Occipital lobe (tissue), 2 donors: Measurements from ENCODE around the gene CD177. TPM values are rescaled to one million over a fixed set of nuclear protein-coding genes. Genes with fewer than 3 reads are reported as not detected.
"Not testable (repeated sequence)": the region's sequence is repeated elsewhere in the genome, so short reads cannot be mapped to it uniquely, and the experiment has no call there.

Experiments
- DNase-seq: peaks from one replicate; lab custom pipeline; 2025; lab: John Stamatoyannopoulos, UW
- total RNA-seq: library from RNA; depleted of rRNA; stranded (reverse); fragments of >200 nt; gene quantifications from one replicate; pipeline ENCODE4 v1.2.3, GENCODE V29; 2014

Gene CD177
- total RNA-seq, 1 donor from 2014 or later, result 2.3 TPM

DNA sequence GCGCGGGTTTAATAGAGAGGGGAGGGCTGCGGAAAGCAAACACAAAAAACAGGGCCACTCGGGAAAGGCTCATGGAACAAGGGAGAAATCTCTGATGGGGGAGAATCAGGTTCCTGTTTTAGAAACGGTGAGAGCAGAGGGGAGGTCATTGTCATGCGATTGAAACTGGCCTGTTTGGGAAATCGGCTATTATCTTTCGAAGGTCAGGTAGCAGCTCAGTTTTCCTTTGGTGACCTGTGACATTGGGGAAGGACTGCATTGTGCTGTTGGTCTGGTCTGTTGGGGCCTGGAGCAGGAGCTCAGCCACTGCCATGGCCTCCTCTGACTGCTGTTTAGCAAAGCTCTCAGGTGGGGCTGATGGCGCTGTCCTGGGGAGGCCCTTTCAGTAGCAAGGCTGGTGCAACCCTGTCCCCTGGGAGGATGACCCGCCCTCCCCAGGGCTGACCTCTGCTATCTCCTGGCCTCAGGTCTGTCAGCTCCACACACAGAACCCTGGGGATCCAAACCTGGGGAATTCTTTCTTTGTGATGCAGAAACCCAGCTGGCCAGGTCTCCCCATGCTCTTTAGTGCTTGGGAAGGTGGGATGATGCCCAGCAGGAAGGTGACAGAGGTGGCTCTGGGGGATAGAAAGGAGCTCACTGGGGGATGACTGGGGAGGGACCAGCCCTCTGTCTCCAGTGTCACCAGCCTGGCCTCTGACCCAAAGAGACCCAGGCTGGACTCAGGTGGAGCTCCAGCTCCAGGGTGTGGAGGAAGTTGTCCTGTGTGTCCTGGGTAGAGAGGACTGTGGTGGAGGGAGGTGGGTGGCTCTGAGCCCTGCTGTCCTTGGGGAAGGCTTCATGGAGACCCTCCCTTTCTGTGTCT lies 21.2 kb upstream of the CD177 start:
- DNase-seq, result no peak

DNA sequence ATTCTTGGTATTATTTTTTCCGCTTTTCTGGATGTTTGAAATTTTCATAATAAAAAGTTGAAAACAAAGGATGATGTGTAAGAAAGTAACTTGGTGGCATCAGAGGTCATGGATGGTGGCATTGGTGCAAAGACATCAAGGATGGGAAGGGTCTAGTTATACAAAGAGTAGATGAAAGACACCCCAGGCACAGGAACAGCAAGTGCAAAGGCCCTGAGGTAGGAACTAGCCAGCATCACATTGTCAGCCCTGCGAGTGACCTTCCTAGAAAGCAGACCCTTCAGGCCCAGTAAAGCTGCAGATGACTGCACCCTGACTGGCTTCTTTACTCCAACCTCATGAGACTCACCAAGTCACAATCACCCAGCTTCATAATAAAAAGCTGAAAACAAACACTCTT lies 17.0 kb upstream of the CD177 start:
- DNase-seq, result not testable (repeated sequence)

DNA sequence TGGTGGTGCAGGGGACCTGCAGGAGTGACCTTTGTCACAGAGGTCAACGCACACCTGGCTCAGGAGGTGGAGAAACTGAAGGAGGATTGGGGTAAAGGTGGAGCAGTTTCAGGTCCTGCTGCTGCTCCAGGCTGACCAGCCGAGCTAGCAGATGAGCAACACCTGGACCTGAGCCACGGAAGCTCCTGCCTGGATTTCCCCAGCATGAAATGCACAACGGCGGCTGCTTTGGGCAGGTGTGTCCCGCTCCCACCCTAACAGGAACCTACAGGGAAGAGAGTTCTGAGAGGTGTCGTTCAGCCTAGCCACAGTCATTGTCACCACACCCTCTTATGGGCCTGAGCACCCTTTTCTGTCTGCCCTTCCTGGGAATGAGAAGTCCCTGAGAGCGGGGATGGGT lies 15.7 kb upstream of the CD177 start:
- DNase-seq, result no peak

DNA sequence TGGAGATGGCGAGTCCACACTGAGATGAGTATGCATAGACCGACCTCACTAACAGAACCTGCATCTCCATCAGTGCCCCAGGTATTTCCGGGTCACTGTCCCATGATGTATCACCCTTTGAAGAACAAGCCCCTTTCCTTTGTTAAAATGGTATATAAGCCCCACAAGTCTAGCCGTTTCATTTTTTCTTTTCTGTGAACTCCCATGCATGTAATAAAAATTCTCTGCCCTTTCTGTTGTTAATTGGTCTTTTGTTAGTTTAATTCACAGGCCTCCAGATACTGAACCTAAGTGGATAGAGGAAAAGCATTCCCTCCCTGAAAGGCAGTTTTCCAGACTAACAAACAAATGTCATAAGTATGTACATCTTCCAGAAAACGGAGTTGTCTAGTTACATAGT lies 15.0 kb upstream of the CD177 start:
- no peak for DNase-seq

DNA sequence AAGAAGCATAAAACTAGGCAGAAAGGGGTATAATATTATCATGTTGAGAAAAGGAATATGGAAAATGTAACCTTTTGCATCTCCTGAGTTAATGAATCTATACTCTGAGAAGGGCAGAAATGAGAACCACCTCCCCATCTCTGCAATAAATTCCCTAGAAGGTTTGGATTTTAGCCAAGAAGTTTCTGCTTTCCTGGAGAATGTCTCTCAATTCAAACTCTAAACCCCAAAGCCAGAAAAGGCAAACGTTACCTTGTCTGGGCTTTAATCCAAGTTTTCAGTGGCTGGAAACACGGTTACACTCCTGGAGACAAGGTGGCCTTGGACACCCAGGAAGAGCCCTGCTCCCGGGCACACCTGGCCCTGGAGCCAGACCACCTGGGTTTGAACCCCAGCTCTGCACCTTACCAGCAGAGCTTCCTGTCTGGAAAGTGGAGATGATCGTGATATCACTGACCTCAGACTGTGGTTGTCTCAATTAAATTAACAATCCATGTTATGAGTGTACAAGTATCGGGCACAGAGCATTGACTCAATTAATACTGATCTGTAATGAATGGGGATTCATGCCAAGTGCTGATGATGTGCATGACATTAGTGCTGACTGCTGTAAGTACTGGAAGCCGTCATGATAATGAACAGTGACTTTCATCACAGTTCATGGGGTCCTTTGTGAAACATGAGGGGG lies 14.1 kb upstream of the CD177 start:
- not testable (repeated sequence) for DNase-seq

DNA sequence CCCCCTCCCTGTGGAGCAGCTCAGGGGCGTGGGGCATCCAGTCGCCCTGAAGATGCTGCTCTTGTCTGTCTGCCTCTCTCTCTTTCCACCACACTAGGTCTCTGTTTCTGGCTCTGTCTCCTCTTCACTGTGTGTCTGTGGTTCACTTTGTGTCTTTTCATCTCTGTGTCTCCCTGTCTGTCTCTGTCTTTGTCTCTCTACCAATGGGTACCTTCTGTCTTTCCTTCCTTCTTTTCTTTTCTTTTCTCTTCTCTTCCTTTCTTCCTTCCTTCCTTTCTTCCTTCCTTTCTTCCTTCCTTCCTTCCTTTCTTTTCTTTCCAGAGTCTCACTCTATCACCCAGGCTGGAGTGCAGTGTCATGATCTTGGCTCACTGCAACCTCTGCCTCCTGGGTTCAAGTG lies 13.4 kb upstream of the CD177 start:
- not testable (repeated sequence) for DNase-seq

DNA sequence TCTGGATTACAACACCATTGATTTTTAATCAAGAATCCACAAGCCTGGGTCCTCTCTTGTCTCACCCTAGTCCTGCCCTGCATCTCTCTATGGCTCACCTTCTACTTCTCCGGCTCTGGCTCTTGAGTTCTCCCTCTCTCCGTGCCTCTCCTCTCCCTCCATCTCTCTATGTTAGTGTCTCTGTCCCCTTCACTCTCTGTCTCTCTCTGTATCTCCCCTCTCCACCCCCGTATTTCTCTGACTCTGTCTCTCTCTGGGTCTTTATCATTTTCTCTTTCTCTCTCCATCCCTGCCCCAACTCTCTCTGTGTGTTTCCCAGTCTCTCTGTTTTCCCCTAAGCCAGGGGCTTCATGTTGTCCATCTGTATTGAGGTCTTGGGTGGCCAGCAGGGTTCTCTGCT lies 12.4 kb upstream of the CD177 start:
- not testable (repeated sequence) for DNase-seq

DNA sequence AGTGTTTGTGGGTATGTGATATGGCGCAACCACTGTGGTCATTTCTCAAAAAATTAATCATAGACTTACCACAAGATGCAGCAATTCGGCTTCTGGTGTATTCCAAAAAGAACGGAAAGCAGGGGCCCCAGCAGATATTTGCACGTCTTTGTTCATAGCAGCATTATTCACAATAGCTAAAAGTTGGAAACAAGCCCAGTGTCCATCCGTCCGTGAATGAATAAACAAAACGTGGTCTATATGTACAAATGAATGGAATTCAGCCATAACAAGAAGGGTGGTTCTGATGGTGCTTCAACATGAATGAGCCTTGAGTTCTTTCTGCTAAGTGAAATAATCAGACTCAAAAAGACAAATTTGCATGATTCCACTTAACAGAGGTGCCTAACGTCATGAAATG lies 11.4 kb upstream of the CD177 start:
- DNase-seq, result not testable (repeated sequence)

DNA sequence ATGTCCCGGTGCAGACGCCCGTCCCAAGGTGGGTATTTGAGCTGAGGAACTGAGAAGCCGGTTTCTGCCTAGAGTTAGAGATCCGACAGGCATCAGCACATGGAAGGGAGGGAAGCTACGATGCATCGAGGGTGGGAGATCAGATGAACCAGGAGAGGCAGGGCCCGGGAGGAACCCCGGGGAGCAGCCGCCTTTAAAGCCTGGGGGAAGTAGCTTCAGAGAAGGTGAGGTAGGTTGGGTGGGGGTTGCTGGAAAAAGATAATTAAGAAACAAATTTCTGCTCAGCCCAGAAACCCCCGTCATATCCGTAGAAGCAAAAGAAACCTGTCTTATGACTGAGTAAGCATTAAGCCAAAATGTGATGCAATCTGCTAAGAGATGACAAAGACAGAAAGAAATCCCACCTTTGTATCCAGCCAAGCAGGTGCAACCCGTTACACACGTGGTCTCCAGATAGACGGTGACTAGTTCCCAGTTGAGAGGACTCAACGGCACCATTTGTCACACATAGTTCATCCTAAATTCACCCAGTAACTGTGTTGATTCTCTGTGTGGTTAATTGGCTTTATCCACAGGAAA lies 9.1 kb upstream of the CD177 start:
- DNase-seq, result not testable (repeated sequence)

DNA sequence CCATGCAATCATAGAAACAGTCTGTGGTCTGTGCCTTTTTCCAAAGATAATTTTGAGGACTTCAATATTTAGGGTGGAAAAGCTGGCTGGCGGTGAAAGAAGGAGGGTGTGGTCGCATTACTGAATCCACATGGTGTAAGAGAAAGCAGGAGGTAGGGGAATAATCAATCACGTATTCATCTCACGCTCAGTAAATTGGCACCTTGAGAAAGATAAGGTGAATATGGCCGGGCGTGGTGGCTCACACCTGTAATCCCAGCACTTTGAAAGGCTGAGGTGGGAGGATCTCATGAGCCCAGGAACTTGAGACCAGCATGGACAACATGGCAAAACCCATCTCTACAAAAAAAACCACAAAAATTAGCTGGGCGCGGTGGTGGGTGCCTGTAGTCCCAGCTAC lies 3.7 kb upstream of the CD177 start:
- not testable (repeated sequence) for DNase-seq

DNA sequence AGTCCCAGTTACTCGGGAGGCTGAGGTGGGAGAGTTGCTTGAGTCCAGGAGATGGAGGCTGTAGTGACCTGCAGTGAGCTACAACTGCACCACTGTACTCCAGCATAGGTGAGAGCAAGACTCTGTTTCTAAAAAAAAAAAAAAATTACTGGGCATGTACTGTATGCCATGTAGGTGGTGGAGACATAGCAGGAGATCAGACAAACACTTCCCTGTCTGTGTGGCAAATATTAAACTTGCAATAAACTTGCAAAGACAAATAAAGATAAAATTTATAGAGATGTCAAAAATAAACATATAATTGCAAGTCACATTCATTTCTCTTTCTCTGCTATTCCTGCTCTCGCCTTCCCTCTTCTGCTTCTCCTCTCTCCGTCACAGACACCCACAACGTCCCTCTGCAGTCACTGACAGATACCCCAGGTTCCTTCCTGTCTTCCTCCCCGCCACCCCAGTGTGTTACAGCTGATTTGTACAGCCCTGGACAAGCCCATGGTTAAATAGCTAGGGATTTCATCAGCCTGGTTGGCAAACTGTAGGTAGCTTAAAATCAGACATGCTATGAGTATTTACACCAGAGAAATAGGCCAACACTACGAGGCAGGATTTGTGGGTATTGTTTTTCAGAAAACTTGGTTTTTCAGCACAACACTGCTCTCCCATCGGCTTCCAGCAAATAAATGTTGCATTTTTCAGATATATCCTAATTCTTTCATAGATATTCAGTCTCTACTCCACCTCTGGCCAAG lies 1.3 kb upstream of the CD177 start:
- no peak for DNase-seq

DNA sequence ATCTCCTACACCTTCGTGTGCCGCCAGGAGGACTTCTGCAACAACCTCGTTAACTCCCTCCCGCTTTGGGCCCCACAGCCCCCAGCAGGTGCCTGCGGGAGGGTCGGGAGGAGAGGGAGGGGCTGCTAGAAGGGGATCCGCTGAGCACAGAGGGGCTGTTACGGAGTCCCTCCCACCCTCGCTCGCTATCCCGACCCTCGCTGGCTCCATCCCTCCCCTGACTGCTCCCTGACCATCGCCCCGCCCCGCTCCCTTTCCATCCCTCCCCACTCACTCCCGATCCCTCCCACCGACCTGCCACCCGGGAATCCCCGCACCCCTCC lies 780 bp downstream of the CD177 start:
- DNase-seq, result no peak

DNA sequence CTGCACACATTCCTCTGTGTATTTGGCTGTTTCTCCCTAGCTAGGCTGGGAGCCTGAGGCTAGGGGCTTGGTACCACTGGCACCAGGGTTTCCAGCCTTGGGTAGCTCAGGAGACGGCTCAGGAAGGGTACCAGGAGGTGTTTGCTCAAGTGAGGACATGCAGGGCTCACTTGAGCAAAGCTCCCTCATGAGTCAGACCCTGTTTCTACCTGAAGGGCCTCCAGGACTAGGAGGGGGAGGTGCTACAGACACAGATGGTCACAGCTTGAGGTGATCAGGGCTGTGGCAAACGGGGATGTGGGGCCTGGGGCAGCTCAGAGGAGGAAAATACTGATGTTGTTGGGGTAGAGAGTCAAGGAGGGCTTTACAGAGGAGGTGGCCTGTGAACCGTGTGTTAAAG lies 3.3 kb downstream of the CD177 start:
- DNase-seq, result not testable (repeated sequence)

DNA sequence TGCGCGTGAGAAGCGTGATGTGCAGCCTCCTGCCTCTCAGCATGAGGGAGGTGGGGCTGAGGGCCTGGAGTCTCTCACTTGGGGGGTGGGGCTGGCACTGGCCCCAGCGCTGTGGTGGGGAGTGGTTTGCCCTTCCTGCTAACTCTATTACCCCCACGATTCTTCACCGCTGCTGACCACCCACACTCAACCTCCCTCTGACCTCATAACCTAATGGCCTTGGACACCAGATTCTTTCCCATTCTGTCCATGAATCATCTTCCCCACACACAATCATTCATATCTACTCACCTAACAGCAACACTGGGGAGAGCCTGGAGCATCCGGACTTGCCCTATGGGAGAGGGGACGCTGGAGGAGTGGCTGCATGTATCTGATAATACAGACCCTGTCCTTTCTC lies 8.7 kb downstream of the CD177 start:
- DNase-seq, result no peak

DNA sequence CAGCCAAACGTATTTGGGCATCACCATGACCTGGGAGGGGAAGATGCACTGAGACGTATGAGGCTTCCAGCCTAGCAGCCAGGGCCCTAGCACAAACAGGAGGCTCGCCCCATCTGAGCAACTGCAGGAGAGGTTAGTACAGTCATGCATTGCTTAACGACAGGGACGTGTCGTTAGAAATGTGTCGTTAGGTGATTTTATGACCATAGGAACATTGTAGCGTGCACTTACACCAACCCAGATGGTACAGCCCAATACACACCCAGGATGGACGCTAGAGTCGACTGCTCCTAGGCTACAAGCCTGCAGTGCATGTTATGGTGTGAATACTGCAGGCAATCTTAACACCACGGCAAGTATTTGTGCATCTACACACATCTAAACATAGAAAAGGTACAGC lies 9.3 kb downstream of the CD177 start:
- no peak for DNase-seq

DNA sequence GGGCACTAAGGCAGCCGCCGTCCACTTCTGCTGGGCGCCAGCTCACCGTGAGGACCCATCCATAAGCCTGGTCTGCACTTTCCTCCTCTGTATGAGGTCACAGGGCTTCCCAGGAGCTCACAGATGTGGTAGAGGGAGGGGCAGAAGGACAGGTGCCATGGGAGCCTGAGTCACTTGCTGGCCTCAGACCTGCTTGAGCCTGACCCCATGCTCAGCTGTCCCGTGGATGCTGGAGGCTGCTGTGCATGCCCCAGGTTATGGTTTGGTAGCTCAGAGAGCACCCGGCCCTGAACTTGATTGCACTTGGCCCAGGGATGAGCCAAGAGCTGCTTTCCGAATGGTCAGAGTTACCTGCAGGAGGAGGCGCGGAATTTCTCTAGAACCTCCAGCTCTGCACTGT lies 12.2 kb downstream of the CD177 start:
- DNase-seq, result not testable (repeated sequence)

DNA sequence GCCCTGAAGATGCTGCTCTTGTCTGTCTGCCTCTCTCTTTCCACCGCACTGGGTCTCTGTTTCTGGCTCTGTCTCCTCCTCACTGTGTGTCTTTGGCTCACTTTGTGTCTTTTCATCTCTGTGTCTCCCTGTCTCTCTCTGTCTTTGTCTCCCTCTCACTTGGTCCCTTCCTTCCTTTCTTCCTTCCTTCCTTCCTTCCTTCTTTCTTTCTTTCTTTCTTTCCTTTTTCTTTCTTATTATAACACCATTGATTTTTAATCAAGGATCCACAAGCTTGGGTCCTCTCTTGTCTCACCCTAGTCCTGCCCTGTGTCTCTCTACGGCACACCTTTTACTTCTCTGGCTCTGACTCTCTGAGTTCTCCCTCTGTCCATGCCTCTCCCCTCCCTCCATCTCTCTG lies 14.3 kb downstream of the CD177 start:
- no peak for DNase-seq

DNA sequence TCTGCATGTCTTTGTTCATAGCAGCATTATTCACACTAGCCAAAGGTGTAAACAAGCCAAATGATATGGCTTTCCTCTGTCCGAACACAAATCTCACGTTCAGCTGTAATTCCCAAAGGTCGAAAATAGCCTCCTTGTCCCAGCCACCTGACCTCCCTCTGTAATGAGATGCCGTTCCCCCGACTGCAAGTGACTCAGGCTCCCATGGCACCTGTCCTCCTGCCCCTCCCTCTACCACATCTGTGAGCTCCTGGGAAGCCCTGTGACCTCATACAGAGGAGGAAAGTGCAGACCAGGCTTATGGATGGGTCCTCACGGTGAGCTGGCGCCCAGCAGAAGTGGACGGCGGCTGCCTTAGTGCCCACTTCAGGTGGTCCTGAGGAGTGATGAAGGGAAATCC lies 15.4 kb downstream of the CD177 start:
- not testable (repeated sequence) for DNase-seq

DNA sequence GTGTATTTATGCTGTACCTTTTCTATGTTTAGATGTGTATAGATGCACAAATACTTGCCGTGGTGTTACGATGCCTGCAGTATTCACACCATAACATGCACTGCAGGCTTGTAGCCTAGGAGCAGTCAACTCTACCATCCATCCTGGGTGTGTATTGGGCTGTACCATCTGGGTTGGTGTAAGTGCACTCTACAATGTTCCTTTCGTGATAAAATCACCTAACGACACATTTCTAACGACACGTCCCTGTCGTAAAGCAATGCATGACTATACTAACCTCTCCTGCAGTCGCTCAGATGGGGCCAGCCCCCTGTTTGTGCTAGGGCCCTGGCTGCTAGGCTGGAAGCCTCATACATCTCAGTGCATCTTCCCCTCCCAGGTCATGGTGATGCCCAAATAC lies 18.4 kb downstream of the CD177 start:
- no peak for DNase-seq

DNA sequence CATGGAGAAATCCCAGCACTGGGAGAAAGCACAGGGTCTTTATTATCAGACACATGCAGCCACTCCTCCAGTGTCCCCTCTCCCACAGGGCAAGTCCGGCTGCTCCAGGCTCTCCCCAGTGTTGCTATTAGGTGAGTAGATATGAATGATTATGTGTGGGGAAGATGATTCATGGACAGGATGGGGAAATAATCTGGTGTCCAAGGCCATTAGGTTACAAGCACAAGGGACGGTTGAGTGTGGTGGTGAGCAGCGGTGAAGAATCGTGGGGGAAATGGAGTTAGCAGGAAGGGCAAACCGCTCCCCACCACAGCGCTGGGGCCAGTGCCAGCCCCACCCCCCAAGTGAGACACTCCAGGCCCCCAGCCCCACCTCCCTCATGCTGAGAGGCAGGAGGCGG lies 19.0 kb downstream of the CD177 start:
- no peak for DNase-seq

DNA sequence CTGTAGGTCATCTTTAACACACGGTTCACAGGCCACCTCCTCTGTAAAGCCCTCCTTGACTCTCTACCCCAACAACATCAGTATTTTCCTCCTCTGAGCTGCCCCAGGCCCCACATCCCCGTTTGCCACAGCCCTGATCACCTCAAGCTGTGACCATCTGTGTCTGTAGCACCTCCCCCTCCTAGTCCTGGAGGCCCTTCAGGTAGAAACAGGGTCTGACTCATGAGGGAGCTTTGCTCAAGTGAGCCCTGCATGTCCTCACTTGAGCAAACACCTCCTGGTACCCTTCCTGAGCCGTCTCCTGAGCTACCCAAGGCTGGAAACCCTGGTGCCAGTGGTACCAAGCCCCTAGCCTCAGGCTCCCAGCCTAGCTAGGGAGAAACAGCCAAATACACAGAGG lies 24.1 kb downstream of the CD177 start:
- not testable (repeated sequence) for DNase-seq

DNA sequence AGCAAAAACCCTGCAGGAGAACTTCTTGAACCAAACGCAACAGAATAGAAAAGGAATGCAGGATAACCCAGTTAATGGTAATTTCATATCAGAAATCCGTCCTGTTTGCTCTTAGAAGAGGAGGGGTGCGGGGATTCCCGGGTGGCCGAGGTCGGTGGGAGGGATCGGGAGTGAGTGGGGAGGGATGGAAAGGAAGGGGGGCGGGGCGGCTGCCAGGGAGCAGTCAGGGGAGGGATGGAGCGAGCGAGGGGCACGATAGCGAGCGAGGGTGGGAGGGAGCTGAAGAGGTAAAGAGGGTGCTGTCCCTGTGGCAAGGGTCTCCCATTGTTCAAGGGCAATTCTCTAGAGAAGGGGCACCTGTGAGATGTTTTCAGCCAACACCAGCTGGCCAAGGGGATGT lies 26.5 kb downstream of the CD177 start:
- no peak for DNase-seq
